D721Med (cell line): ENCODE measurements around the gene KLHL25.
"Not testable (repeated sequence)": the region's sequence is repeated elsewhere in the genome, so short reads cannot be mapped to it uniquely, and the experiment has no call there.

Source experiments
- DNase-seq: peaks from one replicate; pipeline ENCODE4 v3.0.0; 2011; ENCODE audit warnings: low spot score; ENCODE audit not compliant: insufficient read length
- FAIRE-seq: peaks from 2 replicates; lab custom pipeline; 2011; peaks lifted over from hg19 to GRCh38; lab: Jason Lieb, UNC
- TF ChIP-seq, protein P1 (sequence below): IDR thresholded peaks from 2 replicates; pipeline ENCODE4 v1.5.1; 2012; ENCODE audit warnings: mild to moderate bottlenecking, control low read depth; ENCODE audit not compliant: insufficient read depth; ENCODE audit errors: missing control alignments

KLHL25 gene

GRCh38 chr15:85834651-85835050 is 39.9 kb upstream of the KLHL25 start:
- DNase-seq, result no peak
- FAIRE-seq, result no peak
- TF ChIP-seq, protein P1, sequence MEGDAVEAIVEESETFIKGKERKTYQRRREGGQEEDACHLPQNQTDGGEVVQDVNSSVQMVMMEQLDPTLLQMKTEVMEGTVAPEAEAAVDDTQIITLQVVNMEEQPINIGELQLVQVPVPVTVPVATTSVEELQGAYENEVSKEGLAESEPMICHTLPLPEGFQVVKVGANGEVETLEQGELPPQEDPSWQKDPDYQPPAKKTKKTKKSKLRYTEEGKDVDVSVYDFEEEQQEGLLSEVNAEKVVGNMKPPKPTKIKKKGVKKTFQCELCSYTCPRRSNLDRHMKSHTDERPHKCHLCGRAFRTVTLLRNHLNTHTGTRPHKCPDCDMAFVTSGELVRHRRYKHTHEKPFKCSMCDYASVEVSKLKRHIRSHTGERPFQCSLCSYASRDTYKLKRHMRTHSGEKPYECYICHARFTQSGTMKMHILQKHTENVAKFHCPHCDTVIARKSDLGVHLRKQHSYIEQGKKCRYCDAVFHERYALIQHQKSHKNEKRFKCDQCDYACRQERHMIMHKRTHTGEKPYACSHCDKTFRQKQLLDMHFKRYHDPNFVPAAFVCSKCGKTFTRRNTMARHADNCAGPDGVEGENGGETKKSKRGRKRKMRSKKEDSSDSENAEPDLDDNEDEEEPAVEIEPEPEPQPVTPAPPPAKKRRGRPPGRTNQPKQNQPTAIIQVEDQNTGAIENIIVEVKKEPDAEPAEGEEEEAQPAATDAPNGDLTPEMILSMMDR, result no peak

- no peak for FAIRE-seq
- DNase-seq, result no peak
- TF ChIP-seq, protein P1, result no peak
Measured at GRCh38 chr15:85832394-85832793, 37.7 kb upstream of the KLHL25 start.

GRCh38 chr15:85831415-85832113 is 36.8 kb upstream of the KLHL25 start:
- peak; percentile 64 for DNase-seq
- peak; percentile 21 for FAIRE-seq
- TF ChIP-seq, protein P1, result peak; percentile 83

DNA sequence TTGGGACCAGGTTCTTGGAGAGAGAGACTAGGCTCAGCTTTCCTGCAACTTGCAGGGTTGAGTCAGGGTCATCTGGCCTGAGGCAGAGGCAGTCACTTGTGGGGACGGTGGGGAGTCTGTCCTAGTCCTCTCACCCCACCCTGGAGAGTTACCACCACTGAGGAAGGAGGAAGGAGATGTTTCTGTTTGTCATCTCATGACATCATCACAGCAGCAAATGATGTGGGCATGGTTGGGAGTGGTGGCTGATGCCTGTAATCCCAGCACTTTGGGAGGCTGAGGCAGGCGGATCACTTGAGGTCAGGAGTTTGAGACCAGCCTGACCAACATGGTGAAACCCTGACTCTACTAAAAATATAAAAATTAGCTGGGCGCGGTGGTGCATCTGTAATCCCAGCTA is 35.0 kb upstream of the KLHL25 start:
- not testable (repeated sequence) for DNase-seq

GRCh38 chr15:85828874-85829273 is 34.1 kb upstream of the KLHL25 start:
- DNase-seq, result no peak
- no peak for FAIRE-seq
- TF ChIP-seq, protein P1, result no peak

More for the DNA sequence above, 35.0 kb upstream of the KLHL25 start:
- FAIRE-seq, result not testable (repeated sequence)

DNA sequence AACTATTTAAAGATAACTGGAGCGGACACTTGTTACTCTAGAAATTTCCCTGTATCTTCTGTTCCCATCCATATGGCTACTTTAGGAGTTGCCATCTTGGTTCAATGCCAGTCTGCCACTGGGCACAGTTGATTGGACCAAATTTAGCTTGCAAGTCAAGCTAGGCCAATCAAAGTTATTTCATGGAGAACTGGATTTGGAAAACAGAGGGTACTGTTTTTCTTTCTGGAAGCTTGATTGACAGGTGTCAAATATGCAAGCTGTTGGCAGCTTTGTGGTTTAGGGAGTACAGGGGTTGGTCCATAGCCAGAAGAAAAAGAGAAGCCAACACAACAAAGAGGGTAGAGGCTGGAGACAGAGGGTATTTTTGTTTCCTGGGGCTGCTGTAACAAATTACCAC is 33.4 kb upstream of the KLHL25 start:
- no peak for DNase-seq
- no peak for FAIRE-seq
- TF ChIP-seq, protein P1, result no peak

GRCh38 chr15:85826756-85827515 is 32.2 kb upstream of the KLHL25 start:
- FAIRE-seq (no peak), DNase-seq (no peak)
- TF ChIP-seq, protein P1, result no peak
